NCI-H146 (cell line): ENCODE measurements around the gene LRRC3B.

ENCODE experiments used
- DNase-seq: peaks from one replicate; lab custom pipeline; 2025; lab: John Stamatoyannopoulos, UW

LRRC3B gene

DNA sequence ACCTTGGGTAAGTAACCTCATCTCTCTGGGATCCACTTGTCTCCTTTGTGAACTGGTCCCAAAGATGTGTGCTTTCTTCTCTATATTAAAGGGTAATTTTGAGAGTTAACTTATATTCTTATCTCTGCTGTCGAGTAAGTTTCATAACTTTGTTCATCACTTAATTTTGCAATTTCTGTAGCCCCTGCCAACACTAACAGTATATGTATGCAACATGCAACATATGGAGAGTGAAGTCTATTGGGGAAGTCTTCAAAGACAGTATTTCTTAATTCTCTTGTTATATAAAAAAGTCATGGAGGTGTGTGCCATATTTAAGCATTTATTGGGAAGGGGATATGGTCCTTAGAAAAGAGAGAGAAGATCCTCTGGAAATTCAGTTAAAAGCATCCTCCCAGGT lies 85.9 kb downstream of the LRRC3B start:
- DNase-seq, result no peak

DNA sequence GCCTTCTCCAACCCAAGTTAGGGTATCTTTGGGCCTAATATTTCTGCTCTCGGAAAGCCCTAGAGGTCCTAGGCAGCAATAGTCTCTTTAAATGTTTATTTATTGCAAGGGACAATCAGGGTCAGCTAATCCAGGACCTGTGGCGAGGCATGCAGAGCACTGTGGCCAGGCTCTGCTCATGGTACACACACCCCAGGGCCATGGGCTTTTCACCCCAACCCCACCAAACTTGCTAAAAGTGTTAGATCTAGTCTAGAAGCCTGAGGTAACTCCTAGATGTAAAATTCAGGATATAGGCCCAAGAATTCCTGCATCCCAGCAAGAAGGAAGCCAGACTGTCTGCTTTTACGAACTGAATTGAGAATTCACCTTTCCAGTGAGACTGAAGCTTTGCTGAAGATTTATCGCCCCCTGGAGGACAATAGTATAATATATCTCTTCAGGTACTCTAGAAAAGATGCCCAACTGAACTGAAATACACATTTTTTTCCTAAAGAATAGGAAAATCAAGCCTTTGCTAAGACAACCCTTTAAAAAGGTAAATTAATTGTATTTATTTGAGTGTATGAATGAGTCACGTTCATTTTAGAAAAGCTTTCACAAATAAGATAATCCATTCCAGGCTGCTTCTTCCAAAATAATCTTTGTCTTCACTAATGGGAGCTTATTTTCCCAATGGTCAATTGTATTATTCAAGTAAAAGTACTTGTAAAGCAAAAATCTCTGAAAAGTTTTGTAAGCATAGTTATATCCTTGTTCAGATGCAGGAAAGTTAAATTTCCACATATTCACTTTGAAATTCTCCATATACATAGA lies 89.8 kb downstream of the LRRC3B start:
- peak; percentile 32 for DNase-seq

DNA sequence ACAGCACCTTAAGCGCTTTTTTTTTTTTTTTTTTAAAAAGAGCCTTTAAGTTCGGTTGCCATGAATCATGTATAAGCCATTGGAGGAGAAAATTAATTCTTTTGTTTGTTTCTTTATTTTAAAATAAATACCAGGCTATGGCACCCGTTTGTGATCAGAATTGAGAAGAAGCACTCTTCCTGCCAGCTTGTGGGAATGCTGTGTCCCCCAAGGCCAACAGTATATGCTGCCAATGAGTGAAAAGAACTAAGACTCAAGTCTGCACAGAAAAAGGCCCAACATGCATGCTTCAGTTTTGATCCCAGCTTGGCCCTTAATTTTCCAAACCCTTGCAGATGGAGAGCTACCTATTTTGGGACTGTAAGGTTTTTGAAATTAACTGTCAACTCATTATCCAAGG lies 90.5 kb downstream of the LRRC3B start:
- DNase-seq, result no peak

DNA sequence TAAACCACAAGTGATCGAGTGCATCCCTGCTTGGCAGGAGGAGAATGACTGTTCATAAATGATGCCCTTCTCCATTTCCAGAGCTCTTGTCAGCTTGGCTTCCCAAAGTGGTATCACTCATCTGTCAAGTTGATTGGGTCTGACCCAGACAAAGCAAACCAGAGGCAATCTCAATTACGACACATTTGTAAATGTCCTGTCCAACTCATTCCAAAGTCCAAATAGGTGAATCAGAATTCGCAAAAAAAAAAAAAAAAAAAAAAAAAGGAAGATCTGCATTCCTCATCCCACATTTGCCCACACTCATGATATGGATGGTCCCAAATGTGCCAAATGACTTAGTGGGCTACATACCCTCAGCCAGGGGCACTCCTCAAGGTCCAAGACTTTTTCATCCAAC lies 91.9 kb downstream of the LRRC3B start:
- no peak for DNase-seq

DNA sequence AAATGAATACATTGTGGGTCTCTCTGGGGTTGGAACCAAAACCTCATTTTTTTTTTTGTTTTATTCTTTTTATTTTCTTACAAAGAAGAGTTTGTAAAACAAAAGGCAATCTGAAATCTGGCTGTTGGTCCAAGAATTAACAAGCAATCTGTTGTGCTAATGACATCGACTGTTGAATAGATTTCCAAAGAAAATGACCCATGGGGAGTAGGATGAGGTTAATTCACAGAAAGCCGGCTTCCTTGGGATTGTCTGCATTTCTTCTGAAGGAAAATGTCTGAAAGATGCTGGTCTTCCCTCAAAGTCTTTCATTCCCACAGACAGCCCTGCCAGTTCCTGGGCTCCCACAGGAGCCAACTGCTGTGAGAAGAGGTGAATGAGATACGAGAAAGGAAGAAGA lies 92.9 kb downstream of the LRRC3B start:
- DNase-seq, result no peak

DNA sequence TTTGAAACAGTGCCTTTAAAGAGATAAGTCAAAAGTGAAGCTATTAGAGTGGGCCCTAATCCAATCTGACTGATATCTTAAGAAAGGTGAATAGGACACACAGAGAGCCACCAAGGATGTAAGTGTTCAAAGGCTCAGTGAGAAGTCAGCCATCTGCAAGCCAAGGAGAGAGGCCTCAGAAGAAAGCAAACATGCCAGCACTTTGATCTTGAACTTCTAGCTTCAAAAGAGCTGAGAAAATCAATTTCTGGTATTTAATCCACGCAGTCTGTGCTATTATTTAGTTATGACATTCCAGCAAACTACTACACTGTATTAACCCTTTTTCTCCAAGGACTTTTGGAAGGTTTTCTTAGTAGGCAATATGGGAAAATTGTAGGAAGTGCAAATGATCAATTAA lies 95.7 kb downstream of the LRRC3B start:
- no peak for DNase-seq

DNA sequence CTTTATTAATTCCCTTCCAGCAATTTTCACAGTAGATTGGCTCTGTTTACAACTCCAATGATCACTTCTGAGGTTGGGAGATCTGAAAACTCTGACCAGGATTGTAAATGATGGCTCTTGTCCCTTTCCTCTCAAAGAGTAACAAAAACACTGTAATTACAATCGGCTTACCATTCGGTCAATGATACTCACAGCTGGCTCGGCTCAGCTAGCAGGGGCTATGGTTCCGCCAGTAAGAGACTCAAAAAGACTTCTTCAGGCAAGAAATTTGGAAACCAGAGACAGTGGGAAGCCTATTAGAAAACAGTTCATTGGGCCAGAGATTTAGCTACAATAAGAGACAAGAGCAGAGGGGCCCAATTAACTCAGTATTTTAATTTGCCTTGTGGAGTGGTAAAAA lies 96.6 kb downstream of the LRRC3B start:
- DNase-seq, result no peak

DNA sequence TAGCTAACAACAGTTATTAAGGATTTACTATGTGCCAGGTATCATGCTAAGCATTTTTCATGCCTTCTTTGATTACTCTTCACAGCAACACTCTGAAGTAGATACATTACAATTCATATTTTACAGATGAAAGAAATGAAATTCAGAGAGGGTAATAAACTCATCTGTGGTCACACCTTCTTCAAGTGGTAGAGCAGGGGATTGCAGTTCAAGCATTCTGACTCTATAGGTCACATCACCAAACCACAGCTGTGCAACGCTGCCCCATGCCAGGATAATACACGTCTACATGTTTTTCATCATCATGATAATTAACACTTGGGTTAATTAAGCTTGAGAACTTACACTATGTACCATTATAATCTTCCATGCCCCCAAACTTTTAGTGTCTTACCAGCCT lies 98.5 kb downstream of the LRRC3B start:
- no peak for DNase-seq

DNA sequence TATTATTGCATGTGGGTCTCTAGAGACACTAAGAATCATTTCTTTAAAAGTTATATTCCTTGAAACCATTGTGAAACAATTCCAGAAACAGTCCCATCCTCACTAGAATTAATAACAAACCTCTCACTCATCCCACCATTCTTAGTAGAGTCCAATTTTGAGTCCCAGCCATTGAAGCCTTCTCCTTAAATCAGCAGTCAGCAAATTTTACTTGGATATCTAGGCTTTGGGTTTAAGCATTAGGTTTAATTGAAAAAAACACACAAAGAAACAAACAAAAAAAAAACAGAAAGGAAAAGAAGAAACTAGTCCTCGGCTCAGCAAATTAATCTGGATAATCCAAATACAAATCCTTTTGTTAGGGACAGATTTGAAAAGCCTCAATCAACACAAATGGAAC lies 109.3 kb downstream of the LRRC3B start:
- DNase-seq, result no peak

DNA sequence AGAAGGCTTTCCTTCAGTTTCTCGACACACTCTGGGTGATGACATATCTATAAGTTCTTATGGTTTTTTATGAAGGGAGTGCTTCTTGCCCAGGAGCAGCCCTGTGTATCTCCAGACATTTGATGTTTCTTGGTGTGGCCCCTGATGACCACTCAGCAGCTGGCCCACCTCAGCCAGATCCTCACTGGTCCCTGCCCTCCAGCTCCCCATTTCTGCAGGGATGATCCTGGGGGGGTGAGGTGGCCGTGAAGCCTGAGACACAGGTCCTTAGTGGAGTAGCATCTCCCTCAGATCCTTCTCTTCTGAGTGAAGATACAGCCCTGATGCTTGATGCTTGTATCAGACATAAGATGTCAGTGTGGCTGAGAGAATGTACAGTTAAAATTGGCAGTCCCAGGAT lies 127.7 kb downstream of the LRRC3B start:
- DNase-seq, result no peak

DNA sequence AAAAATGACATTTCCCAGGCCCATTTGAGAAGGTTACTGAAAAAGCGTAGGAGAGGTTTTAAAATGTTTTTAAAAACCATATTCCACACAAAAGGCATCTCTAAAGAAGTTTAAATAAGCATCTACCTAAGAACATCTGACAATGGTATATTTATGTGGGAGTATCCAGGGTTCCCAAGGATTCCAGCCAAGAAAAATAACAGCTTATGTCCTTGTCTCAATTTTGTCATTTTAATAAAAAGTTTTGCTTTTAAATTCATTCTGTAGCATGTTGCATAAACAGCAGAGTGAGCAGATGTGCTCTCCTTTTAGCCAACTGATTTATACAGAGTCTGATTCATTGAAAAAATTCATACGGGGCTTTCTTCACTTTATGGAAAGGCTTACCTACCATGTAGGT lies 129.9 kb downstream of the LRRC3B start:
- no peak for DNase-seq

DNA sequence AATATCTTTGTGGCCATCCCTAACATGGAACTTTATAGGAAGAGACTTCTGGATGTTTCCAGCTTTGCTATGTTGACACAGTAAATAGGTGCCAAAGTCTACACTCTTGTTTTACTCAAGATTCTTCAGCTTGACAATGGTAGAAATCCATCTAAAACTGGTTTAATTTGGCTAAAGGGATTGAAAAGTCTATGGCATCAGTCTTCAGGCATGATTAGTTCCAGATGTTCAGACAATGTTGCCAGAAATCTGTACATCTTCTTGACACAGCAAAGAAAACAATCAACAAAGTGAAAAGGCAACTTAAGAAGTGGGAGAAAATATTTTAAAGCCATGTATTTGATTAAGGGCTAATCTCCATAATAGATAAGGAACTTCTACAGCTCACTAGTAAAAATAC lies 130.5 kb downstream of the LRRC3B start:
- DNase-seq, result no peak

DNA sequence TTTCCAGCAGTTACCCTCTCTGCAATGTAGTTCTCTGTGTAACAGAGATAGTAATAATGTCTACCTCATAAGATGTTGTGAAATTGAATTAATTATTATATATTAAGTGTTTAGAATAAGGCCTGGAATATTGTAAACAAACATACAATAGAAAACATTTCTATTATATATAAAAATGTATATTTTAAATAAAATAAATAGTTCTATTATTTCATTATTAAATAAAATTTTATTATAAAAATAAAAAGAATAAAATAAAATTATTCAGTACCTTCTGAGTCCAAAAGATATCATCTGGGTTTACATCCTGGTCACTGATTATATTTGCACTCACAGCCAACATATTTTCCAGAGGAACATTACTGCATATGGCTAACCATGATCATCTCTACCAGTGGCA lies 135.4 kb downstream of the LRRC3B start:
- DNase-seq, result no peak
